Measurements from ENCODE around the gene AGXT2. TPM values are rescaled to one million over a fixed set of nuclear protein-coding genes. Genes with fewer than 3 reads are reported as not detected.

Gene AGXT2
- total and polyA plus RNA-seq, 2 of the 13 experiments (the other 11 are each of a cell fraction or from before 2014, with no cell fraction given) = 0.04 to 0.13 TPM

GRCh38 chr5:35035271-35035670 lies 12.5 kb downstream of the AGXT2 start (continued):
- TF ChIP-seq ZBTB3 (CRISPR knock-in tag; IDR thresholded peaks at IDR 0.05; ENCODE audit: borderline replicate concordance, low read depth) (no peak), ZNF30 (CRISPR knock-in tag; IDR thresholded peaks at IDR 0.05) (no peak), SUZ12 (IDR thresholded peaks at IDR 0.05; ENCODE audit: low read depth, low read length) (no peak)
- TF ChIP-seq, protein P1, sequence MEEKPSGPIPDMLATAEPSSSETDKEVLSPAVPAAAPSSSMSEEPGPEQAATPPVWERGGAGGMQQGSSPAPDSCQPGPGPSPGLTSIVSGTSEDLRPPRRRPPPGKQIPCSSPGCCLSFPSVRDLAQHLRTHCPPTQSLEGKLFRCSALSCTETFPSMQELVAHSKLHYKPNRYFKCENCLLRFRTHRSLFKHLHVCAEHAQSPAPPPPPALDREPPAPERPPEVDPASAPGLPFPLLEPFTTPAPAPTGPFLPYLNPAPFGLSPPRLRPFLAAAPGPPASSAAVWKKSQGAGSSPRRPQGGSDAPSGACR (CRISPR knock-in tag; IDR thresholded peaks at IDR 0.05) = no peak

DNA sequence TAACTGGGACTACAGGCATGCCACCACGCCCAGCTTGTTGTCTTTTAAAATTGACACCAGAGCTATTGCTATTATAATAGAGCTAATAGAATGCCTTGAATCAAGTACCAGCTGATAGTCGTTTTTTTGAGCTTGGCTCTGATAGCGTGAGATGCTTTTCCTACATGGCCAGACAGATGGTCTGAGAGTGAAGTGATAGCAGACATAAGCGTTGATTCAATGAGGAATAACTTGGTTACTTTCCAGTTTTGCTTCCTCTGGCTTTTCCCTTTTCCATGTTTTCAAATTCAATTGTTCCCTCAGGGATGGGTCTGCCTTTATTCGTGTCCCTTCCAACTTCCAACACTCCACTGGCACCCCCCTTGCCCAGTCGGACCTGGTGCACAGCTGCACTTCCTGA lies 15.4 kb downstream of the AGXT2 start:
- no peaks in the 10 kb centered on the region for H4K20me1 ChIP-seq (ENCODE audit: insufficient read depth, low read length)
- no peak for FAIRE-seq
- no peak for DNase-seq (ENCODE audit: low spot score)
- H3K27me3 ChIP-seq (ENCODE audit: control insufficient read depth in 1 of 2, insufficient read depth in 2 of 2, low read length in 2 of 2) = no peaks in the 10 kb centered on the region; a peak in 2 of 5 replicates
- TF ChIP-seq ZSCAN20 (CRISPR knock-in tag; IDR thresholded peaks at IDR 0.05; ENCODE audit: borderline replicate concordance) (no peak), ZNF678 (CRISPR knock-in tag; IDR thresholded peaks at IDR 0.05) (no peak), ERF (CRISPR knock-in tag; IDR thresholded peaks at IDR 0.05) (no peak)
- BruUV-seq (replicated peaks) = no TSS peak
- WGBS (ENCODE audit: low lambda C conversion rate) = 56% methylated on average over 6 of the region's 6 CpGs
- no peaks in the 10 kb centered on the region for H3K36me3 ChIP-seq (replicated peaks in 1 of 2; ENCODE audit: control insufficient read depth in 1 of 2, insufficient read depth in 2 of 2, low read length in 2 of 2)
- H3K27ac ChIP-seq (ENCODE audit: extremely low read length, insufficient read depth, low read length) = no peak overlapping the region
- intact Hi-C loops (cut with micrococcal nuclease; ENCODE audit: unreplicated experiment) (no loop called here), in situ Hi-C loops (cut with HindIII; ENCODE audit: extremely low pct_ligation_motif_present, low pct_unique_long_range_greater_than_20kb) (no loop called here)
- H2AFZ ChIP-seq (ENCODE audit: low read length) = no peak overlapping the region
- no peak overlapping the region for H3K9ac ChIP-seq (ENCODE audit: insufficient read depth, low read depth, low read length)
- H3K4me3 ChIP-seq (replicated peaks in 1 of 3; ENCODE audit: insufficient read depth in 1 of 3, low read depth in 2 of 3, low read length in 3 of 3) = no peak overlapping the region
- H3K4me2 ChIP-seq (ENCODE audit: low read depth, low read length) = no peak overlapping the region
- H3K9me3 ChIP-seq (ENCODE audit: low read length) = no peaks in the 10 kb centered on the region
- peaks cover 22% of the 10 kb centered on the region for H3K4me1 ChIP-seq (ENCODE audit: insufficient read depth, low read length)
- CTCF ChIA-PET (ENCODE audit: low intra/inter-chr PET ratio, low total read pairs) = no interaction called here
- ATAC-seq = no peak
- POLR2A ChIA-PET = no interaction called here
- H3K79me2 ChIP-seq (ENCODE audit: insufficient read depth, low read length) = no peaks in the 10 kb centered on the region

DNA sequence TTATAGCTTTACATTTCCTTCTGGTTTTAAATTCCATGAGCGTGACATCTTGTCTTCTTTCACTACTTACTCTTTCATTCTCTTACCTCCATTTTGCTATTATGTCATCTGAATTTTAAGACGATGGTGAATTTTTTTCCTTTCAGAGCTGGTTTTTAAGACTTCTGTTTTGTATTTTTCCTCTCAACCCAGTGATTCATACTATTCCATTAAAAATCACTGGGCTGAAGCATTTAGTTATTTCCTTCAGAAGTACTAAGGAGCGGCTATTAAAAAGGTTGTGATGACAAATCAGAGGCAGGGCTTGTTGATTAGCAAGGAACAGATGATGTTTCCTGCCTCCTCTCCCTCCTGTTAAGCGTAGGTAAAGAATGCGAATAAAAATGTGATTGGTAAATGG lies 16.5 kb downstream of the AGXT2 start:
- POLR2A ChIA-PET = no interaction called here
- H3K4me2 ChIP-seq (ENCODE audit: low read depth, low read length) = no peak overlapping the region
- H3K9ac ChIP-seq (ENCODE audit: insufficient read depth, low read depth, low read length) = no peak overlapping the region
- TF ChIP-seq HOXA3 (CRISPR knock-in tag; IDR thresholded peaks at IDR 0.05) (no peak), SMAD3 (CRISPR knock-in tag; IDR thresholded peaks at IDR 0.05) (no peak)
- TF ChIP-seq, protein P2, sequence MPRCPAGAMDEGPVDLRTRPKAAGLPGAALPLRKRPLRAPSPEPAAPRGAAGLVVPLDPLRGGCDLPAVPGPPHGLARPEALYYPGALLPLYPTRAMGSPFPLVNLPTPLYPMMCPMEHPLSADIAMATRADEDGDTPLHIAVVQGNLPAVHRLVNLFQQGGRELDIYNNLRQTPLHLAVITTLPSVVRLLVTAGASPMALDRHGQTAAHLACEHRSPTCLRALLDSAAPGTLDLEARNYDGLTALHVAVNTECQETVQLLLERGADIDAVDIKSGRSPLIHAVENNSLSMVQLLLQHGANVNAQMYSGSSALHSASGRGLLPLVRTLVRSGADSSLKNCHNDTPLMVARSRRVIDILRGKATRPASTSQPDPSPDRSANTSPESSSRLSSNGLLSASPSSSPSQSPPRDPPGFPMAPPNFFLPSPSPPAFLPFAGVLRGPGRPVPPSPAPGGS (CRISPR knock-in tag; IDR thresholded peaks at IDR 0.05) = no peak
- ATAC-seq (no peak), DNase-seq (ENCODE audit: low spot score) (no peak), FAIRE-seq (no peak)
- H3K36me3 ChIP-seq (replicated peaks in 1 of 2; ENCODE audit: control insufficient read depth in 1 of 2, insufficient read depth in 2 of 2, low read length in 2 of 2) = no peaks in the 10 kb centered on the region
- no peaks in the 10 kb centered on the region for H4K20me1 ChIP-seq (ENCODE audit: insufficient read depth, low read length)
- in situ Hi-C loops (cut with HindIII; ENCODE audit: extremely low pct_ligation_motif_present, low pct_unique_long_range_greater_than_20kb) = no loop called here
- no peaks in the 10 kb centered on the region; a peak in 2 of 5 replicates for H3K27me3 ChIP-seq (ENCODE audit: control insufficient read depth in 1 of 2, insufficient read depth in 2 of 2, low read length in 2 of 2)
- H2AFZ ChIP-seq (ENCODE audit: low read length) = no peak overlapping the region
- H3K79me2 ChIP-seq (ENCODE audit: insufficient read depth, low read length) = no peaks in the 10 kb centered on the region
- H3K27ac ChIP-seq (ENCODE audit: extremely low read length, insufficient read depth, low read length) = no peak overlapping the region
- no peaks in the 10 kb centered on the region for H3K9me3 ChIP-seq (ENCODE audit: low read length)
- no peak overlapping the region for H3K4me3 ChIP-seq (replicated peaks in 1 of 3; ENCODE audit: insufficient read depth in 1 of 3, low read depth in 2 of 3, low read length in 3 of 3)
- CTCF ChIA-PET (ENCODE audit: low intra/inter-chr PET ratio, low total read pairs) = no interaction called here
- intact Hi-C loops (cut with micrococcal nuclease; ENCODE audit: unreplicated experiment) = no loop called here
- WGBS (ENCODE audit: low lambda C conversion rate) = 78% methylated on average over 5 of the region's 5 CpGs
- no TSS peak for BruUV-seq (replicated peaks)
- peaks cover 22% of the 10 kb centered on the region for H3K4me1 ChIP-seq (ENCODE audit: insufficient read depth, low read length)
